Thyroid gland (tissue), 4 donors: ENCODE results near the gene TCF7L2. TPM values are rescaled to one million over a fixed set of nuclear protein-coding genes. Genes with fewer than 3 reads are reported as not detected.

ENCODE experiments used
- DNase-seq, 2 donors: peaks; one replicate each; pipeline ENCODE4 v3.0.0-alpha.2; 2019
- H3K27ac ChIP-seq, 3 donors: fragments of 200-600 bp; sonication (generic); 1 replicate in 2 of 3; 2 replicates in 1 of 3; pipeline ENCODE4 v1.5.1; 2016 to 2019; ENCODE audit warnings: mild to moderate bottlenecking in 1 of 3, moderate library complexity in 1 of 3
- H3K27me3 ChIP-seq: fragments of 200-600 bp; sonication (generic); one replicate; pipeline ENCODE4 v1.5.1; 2019
- H3K36me3 ChIP-seq, 2 donors: fragments of 200-600 bp; sonication (generic); one replicate each; pipeline ENCODE4 v1.5.1; 2016 to 2019
- H3K4me1 ChIP-seq, 2 donors: fragments of 200-600 bp; sonication (generic); one replicate each; pipeline ENCODE4 v1.5.1; 2017 to 2019
- H3K4me3 ChIP-seq, 3 donors: fragments of 200-600 bp; sonication (generic); replicated peaks in 1 of 3; 1 replicate in 2 of 3; 2 replicates in 1 of 3; pipeline ENCODE4 v1.5.1; 2016; ENCODE audit warnings: mild to moderate bottlenecking in 1 of 3
- H3K9me3 ChIP-seq: fragments of 200-600 bp; sonication (generic); one replicate; pipeline ENCODE4 v1.5.1; 2017
- CTCF ChIP-seq, 6 experiments: fragments of 200-600 bp in 3 of 6; fragments of 450-650 bp in 3 of 6; sonication (generic) in 3 of 6; IDR thresholded peaks; one replicate each; pipeline ENCODE4 v1.5.1; 2016 to 2019; ENCODE audit warnings: antibody characterized with exemption in 6 of 6, mild to moderate bottlenecking in 2 of 6, inconsistent platforms in 1 of 6, moderate library complexity in 1 of 6
- POLR2A ChIP-seq, 2 donors: fragments of 450-650 bp; IDR thresholded peaks; one replicate each; pipeline ENCODE4 v1.6.1; 2017; ENCODE audit warnings: antibody characterized with exemption in 2 of 2, mild to moderate bottlenecking in 2 of 2, moderate library complexity in 1 of 2
- WGBS, 2 donors: methylation state at CpG; one replicate each; pipeline ENCODE4 v1.1.5; 2017; 5-methylcytosine and 5-hydroxymethylcytosine counted together
- intact Hi-C: fragments of 100-400 bp; cut with DNase I; formaldehyde crosslinking; loops from one replicate; pipeline ENCODE4 v1.15.1; 2023
- total RNA-seq, 4 donors: library from RNA; depleted of rRNA; stranded (reverse); fragments of >200 nt; gene quantifications; one replicate each; pipeline ENCODE4 v1.2.3, GENCODE V29; 2016

TCF7L2 gene
- total RNA-seq, 4 donors from 2014 or later, result 16.2 to 67.1 (median 25.3) TPM

GRCh38 chr10:112985690-112986543, 35.9 kb downstream of the TCF7L2 start:
- Histone ChIP-seq H3K27ac (no peak overlapping the region), H3K4me3 (no peak overlapping the region), H3K27me3 (no peaks in the 10 kb centered on the region), H3K9me3 (no peaks in the 10 kb centered on the region), H3K36me3 (no peaks in the 10 kb centered on the region), H3K4me1 (peaks cover 19% of the 10 kb centered on the region in 2 donors)
- WGBS, 2 donors, result 68 to 70% methylated on average over 7 of the region's 7 CpGs
- intact Hi-C loops, result no loop called here
- no peak for TF ChIP-seq CTCF (IDR thresholded peaks at IDR 0.05)
- TF ChIP-seq POLR2A (IDR thresholded peaks at IDR 0.05), result no peak
- no peak for DNase-seq

GRCh38 chr10:112986544-112987190, 36.6 kb downstream of the TCF7L2 start:
- no peak for DNase-seq
- H3K4me1 ChIP-seq, result peaks cover 11 to 14% of the 10 kb centered on the region in 2 donors
- H3K4me3 ChIP-seq, result no peak overlapping the region
- no peaks in the 10 kb centered on the region for H3K9me3 ChIP-seq
- 41 to 55% methylated on average over 8 of the region's 8 CpGs for WGBS, 2 donors
- TF ChIP-seq CTCF (IDR thresholded peaks at IDR 0.05) (no peak), POLR2A (IDR thresholded peaks at IDR 0.05) (no peak)
- no peaks in the 10 kb centered on the region for H3K36me3 ChIP-seq
- intact Hi-C loops, result no loop called here
- H3K27me3 ChIP-seq, result no peaks in the 10 kb centered on the region
- H3K27ac ChIP-seq, result no peak overlapping the region

- peaks cover 7% of the 10 kb centered on the region in 2 donors for H3K4me1 ChIP-seq
- WGBS, 2 donors, result 84 to 87% methylated on average over 7 of the region's 7 CpGs
Measured at GRCh38 chr10:112988839-112989406, 38.9 kb downstream of the TCF7L2 start.

GRCh38 chr10:112989826-112990225, 39.8 kb downstream of the TCF7L2 start:
- 82 to 88% methylated on average over 5 of the region's 5 CpGs for WGBS, 2 donors
- no peaks in the 10 kb centered on the region for H3K9me3 ChIP-seq
- peaks cover 5 to 6% of the 10 kb centered on the region in 2 donors for H3K4me1 ChIP-seq

More at GRCh38 chr10:112988839-112989406, 38.9 kb downstream of the TCF7L2 start:
- H3K4me3 ChIP-seq, result no peak overlapping the region
- no peak for DNase-seq
- no peaks in the 10 kb centered on the region for H3K27me3 ChIP-seq
- no peaks in the 10 kb centered on the region for H3K36me3 ChIP-seq
- H3K9me3 ChIP-seq, result no peaks in the 10 kb centered on the region
- intact Hi-C loops, result no loop called here
- no peak overlapping the region for H3K27ac ChIP-seq
- TF ChIP-seq CTCF (IDR thresholded peaks at IDR 0.05) (no peak), POLR2A (IDR thresholded peaks at IDR 0.05) (no peak)

More at GRCh38 chr10:112989826-112990225, 39.8 kb downstream of the TCF7L2 start:
- no peaks in the 10 kb centered on the region for H3K36me3 ChIP-seq
- intact Hi-C loops, result no loop called here
- no peak overlapping the region for H3K4me3 ChIP-seq
- DNase-seq, result no peak
- H3K27me3 ChIP-seq, result no peaks in the 10 kb centered on the region
- no peak for TF ChIP-seq POLR2A (IDR thresholded peaks at IDR 0.05)
- TF ChIP-seq CTCF (IDR thresholded peaks at IDR 0.05), result no peak
- no peak overlapping the region for H3K27ac ChIP-seq
